Measurements from ENCODE around the gene FOXC1.

FOXC1 gene

GRCh38 chr6:1654054-1654453 lies 44.3 kb downstream of the FOXC1 start:
- in situ Hi-C loops (cut with MboI; ENCODE audit: low pct_unique_long_range_greater_than_20kb, low sequenced_read_pairs): no loop called here
- DNase-seq: no peak

- no peak for DNase-seq
- in situ Hi-C loops (cut with MboI; ENCODE audit: low pct_unique_long_range_greater_than_20kb, low sequenced_read_pairs): no loop called here
These were observed 47.5 kb downstream of the FOXC1 start for GRCh38 chr6:1657116-1657770.

GRCh38 chr6:1657771-1658165 lies 48.1 kb downstream of the FOXC1 start:
- DNase-seq: no peak
- in situ Hi-C loops (cut with MboI; ENCODE audit: low pct_unique_long_range_greater_than_20kb, low sequenced_read_pairs): no loop called here

- in situ Hi-C loops (cut with MboI; ENCODE audit: low pct_unique_long_range_greater_than_20kb, low sequenced_read_pairs): no loop called here
- DNase-seq: no peak
These were observed 48.7 kb downstream of the FOXC1 start for GRCh38 chr6:1658212-1659005.

GRCh38 chr6:1659816-1660215 lies 50.1 kb downstream of the FOXC1 start:
- DNase-seq: no peak
- in situ Hi-C loops (cut with MboI; ENCODE audit: low pct_unique_long_range_greater_than_20kb, low sequenced_read_pairs): no loop called here

- in situ Hi-C loops (cut with MboI; ENCODE audit: low pct_unique_long_range_greater_than_20kb, low sequenced_read_pairs): no loop called here
- no peak for DNase-seq
These were observed 52.8 kb downstream of the FOXC1 start for GRCh38 chr6:1662534-1662933.

Measured in KBM-7 (cell line).